Tibial artery (tissue), 4 donors: Measurements from ENCODE around the gene CCR3.

Experiments used
- DNase-seq, 2 donors: peaks; one replicate each; pipeline ENCODE4 v3.0.0-alpha.2; 2019
- H3K27ac ChIP-seq, 2 donors: fragments of 200-600 bp; sonication (generic) in 1 of 2; 1 replicate in 1 of 2; 2 replicates in 1 of 2; pipeline ENCODE4 v1.5.1; 2018 to 2019; ENCODE audit warnings: mild to moderate bottlenecking in 1 of 2
- H3K27me3 ChIP-seq, 2 donors: fragments of 200-600 bp; sonication (generic) in 1 of 2; one replicate each; pipeline versions ENCODE4 v1.5.1 to v1.6.0; 2016 to 2019
- H3K36me3 ChIP-seq, 3 donors: fragments of 200-600 bp; sonication (generic) in 2 of 3; one replicate each; pipeline ENCODE4 v1.5.1; 2016 to 2019; ENCODE audit warnings: mild to moderate bottlenecking in 2 of 3
- H3K4me1 ChIP-seq, 4 donors: fragments of 200-600 bp; sonication (generic) in 2 of 4; 1 replicate in 3 of 4; 2 replicates in 1 of 4; pipeline ENCODE4 v1.5.1; 2016 to 2019
- H3K4me3 ChIP-seq, 2 donors: fragments of 200-600 bp; sonication (generic) in 1 of 2; 1 replicate in 1 of 2; 2 replicates in 1 of 2; pipeline ENCODE4 v1.5.1; 2018 to 2019; ENCODE audit warnings: mild to moderate bottlenecking in 2 of 2
- H3K9me3 ChIP-seq, 3 donors: fragments of 200-600 bp; sonication (generic) in 1 of 3; one replicate each; pipeline ENCODE4 v1.5.1; 2016 to 2019
- CTCF ChIP-seq, 2 experiments: fragments of 200-600 bp in 1 of 2; fragments of 450-650 bp in 1 of 2; IDR thresholded peaks; one replicate each; pipeline ENCODE4 v1.5.1; 2017 to 2019; ENCODE audit warnings: antibody characterized with exemption in 2 of 2, mild to moderate bottlenecking in 1 of 2, moderate library complexity in 1 of 2
- intact Hi-C: fragments of 100-400 bp; cut with DNase I; formaldehyde crosslinking; loops from one replicate; pipeline ENCODE4 v1.15.0; 2023; ENCODE audit warnings: low total_unique reads

Gene CCR3

GRCh38 chr3:46286947-46287565 is 44.8 kb downstream of the CCR3 start:
- no peak for TF ChIP-seq CTCF (IDR thresholded peaks at IDR 0.05)
- intact Hi-C loops, result no loop called here
- no peak overlapping the region for H3K27ac ChIP-seq

GRCh38 chr3:46289551-46289950 is 47.3 kb downstream of the CCR3 start:
- intact Hi-C loops, result no loop called here
- Histone ChIP-seq H3K27ac (no peak overlapping the region), H3K4me1 (no peaks in the 10 kb centered on the region), H3K27me3 (no peaks in the 10 kb centered on the region), H3K9me3 (no peaks in the 10 kb centered on the region), H3K36me3 (no peaks in the 10 kb centered on the region), H3K4me3 (no peak overlapping the region)
- TF ChIP-seq CTCF (IDR thresholded peaks at IDR 0.05), result no peak
- DNase-seq, result no peak

More at GRCh38 chr3:46286947-46287565, 44.8 kb downstream of the CCR3 start:
- Histone ChIP-seq H3K27me3 (no peaks in the 10 kb centered on the region), H3K4me1 (no peaks in the 10 kb centered on the region), H3K9me3 (no peaks in the 10 kb centered on the region), H3K4me3 (no peak overlapping the region), H3K36me3 (no peaks in the 10 kb centered on the region)
- no peak for DNase-seq

GRCh38 chr3:46289966-46290365 is 47.7 kb downstream of the CCR3 start:
- Histone ChIP-seq H3K4me3 (no peak overlapping the region), H3K9me3 (no peaks in the 10 kb centered on the region), H3K4me1 (no peaks in the 10 kb centered on the region), H3K27me3 (no peaks in the 10 kb centered on the region), H3K27ac (no peak overlapping the region), H3K36me3 (no peaks in the 10 kb centered on the region)
- DNase-seq, result no peak
- TF ChIP-seq CTCF (IDR thresholded peaks at IDR 0.05), result no peak
- intact Hi-C loops, result no loop called here

- H3K36me3 ChIP-seq, result no peaks in the 10 kb centered on the region
- intact Hi-C loops, result no loop called here
- no peaks in the 10 kb centered on the region for H3K9me3 ChIP-seq
- H3K27me3 ChIP-seq, result no peaks in the 10 kb centered on the region
- H3K4me3 ChIP-seq, result no peak overlapping the region
- H3K27ac ChIP-seq, result no peak overlapping the region
- no peaks in the 10 kb centered on the region for H3K4me1 ChIP-seq
- no peak for TF ChIP-seq CTCF (IDR thresholded peaks at IDR 0.05)
- no peak for DNase-seq
Observed at GRCh38 chr3:46291046-46291445, 48.8 kb downstream of the CCR3 start.

GRCh38 chr3:46293035-46293724 is 50.9 kb downstream of the CCR3 start:
- intact Hi-C loops, result no loop called here
- H3K27ac ChIP-seq, result no peak overlapping the region

More at GRCh38 chr3:46293035-46293724, 50.9 kb downstream of the CCR3 start:
- no peak for TF ChIP-seq CTCF (IDR thresholded peaks at IDR 0.05)
- no peaks in the 10 kb centered on the region for H3K9me3 ChIP-seq
- H3K36me3 ChIP-seq, result no peaks in the 10 kb centered on the region
- H3K4me1 ChIP-seq, result no peaks in the 10 kb centered on the region
- no peak for DNase-seq
- no peak overlapping the region for H3K4me3 ChIP-seq
- H3K27me3 ChIP-seq, result no peaks in the 10 kb centered on the region
